A549 (cell line): ENCODE data around the gene LGALS7B. TPM values are rescaled to one million over a fixed set of nuclear protein-coding genes. Genes with fewer than 3 reads are reported as not detected.

Experiments used
- ATAC-seq, 2 experiments: fragments of 200-7000 bp in 1 of 2; fragments of >200 bp in 1 of 2; cut with Nextera tagmentation in 1 of 2; cut with Tn5 transposase in 1 of 2; 3 replicates each; pipeline versions ENCODE4 v1.8.0 to v1.9.1; 2018 to 2020; ENCODE audit warnings: mild to moderate bottlenecking in 1 of 2, moderate library complexity in 1 of 2
- CTCF ChIA-PET: fragments of 300-600 bp; sonication (Branson Sonifier 250); formaldehyde crosslinking; extraction: SDS; loops from one replicate; lab custom pipeline; 2021; ENCODE audit warnings: antibody characterized with exemption, inconsistent platforms; lab: Yijun Ruan, JAX
- POLR2A ChIA-PET: fragments of 350-600 bp; formaldehyde crosslinking; extraction: SDS; loops from one replicate; lab custom pipeline; 2021; ENCODE audit warnings: antibody characterized with exemption, inconsistent platforms; lab: Yijun Ruan, JAX
- DNase-seq, 2 experiments: peaks; one replicate each; pipeline versions ENCODE4 v3.0.0 to v3.0.0-alpha.2; 2011 to 2016; ENCODE audit warnings: low read depth in 1 of 2, low spot score in 1 of 2
- FAIRE-seq: peaks from 2 replicates; lab custom pipeline; 2011; peaks lifted over from hg19 to GRCh38; lab: Jason Lieb, UNC
- H3K27ac ChIP-seq, 2 experiments: fragments of >200 bp; sonication (Bioruptor Twin); formaldehyde crosslinking; 3 replicates each; pipeline ENCODE4 v1.5.1; 2016 to 2017
- H3K4me1 ChIP-seq: fragments of >200 bp; sonication (Bioruptor Twin); formaldehyde crosslinking; 3 replicates; pipeline ENCODE4 v1.6.1; 2016
- H3K4me2 ChIP-seq: fragments of >200 bp; sonication (Bioruptor Twin); formaldehyde crosslinking; 3 replicates; pipeline ENCODE4 v1.6.1; 2016
- H3K4me3 ChIP-seq: fragments of >200 bp; sonication (Bioruptor Twin); formaldehyde crosslinking; 3 replicates; pipeline ENCODE4 v1.5.1; 2016
- H3K9me3 ChIP-seq: fragments of >200 bp; sonication (Bioruptor Twin); formaldehyde crosslinking; 3 replicates; pipeline ENCODE4 v1.6.1; 2016
- ATOH8 ChIP-seq: fragments of 250-450 bp; sonication (Bioruptor Pico); IDR thresholded peaks from 2 replicates; pipeline ENCODE4 v1.5.0; 2020; ENCODE audit warnings: low read depth, mild to moderate bottlenecking, moderate library complexity
- BHLHE40 ChIP-seq: IDR thresholded peaks from 2 replicates; pipeline ENCODE4 v1.6.1; 2012; ENCODE audit warnings: low read depth, low read length, inconsistent platforms
- CBX8 ChIP-seq: fragments of 200-600 bp; sonication (generic); IDR thresholded peaks from 2 replicates; pipeline ENCODE4 v1.6.1; 2016
- CEBPB ChIP-seq, 2 experiments: fragments of >200 bp in 1 of 2; sonication (Bioruptor Twin) in 1 of 2; formaldehyde crosslinking in 1 of 2; IDR thresholded peaks; 2 replicates each; pipeline ENCODE4 v1.6.1; 2012 to 2016
- CHD2 ChIP-seq: fragments of 150-350 bp; IDR thresholded peaks from 2 replicates; pipeline ENCODE4 v1.6.1; 2014; ENCODE audit warnings: low read length; ENCODE audit not compliant: partially characterized antibody
- EHMT2 ChIP-seq: fragments of 200-600 bp; sonication (generic); IDR thresholded peaks from 2 replicates; pipeline ENCODE4 v1.6.1; 2016; ENCODE audit warnings: antibody characterized with exemption, low read depth, mild to moderate bottlenecking, moderate library complexity
- FOSL2 ChIP-seq, 2 experiments: fragments of 450-650 bp in 1 of 2; fragments of >200 bp in 1 of 2; sonication (Bioruptor Twin) in 1 of 2; formaldehyde crosslinking; IDR thresholded peaks; 2 replicates each; pipeline versions ENCODE4 v1.5.0 to v1.6.1; 2016 to 2020; ENCODE audit warnings: mild to moderate bottlenecking in 1 of 2, moderate library complexity in 1 of 2
- HEYL ChIP-seq: fragments of 250-450 bp; sonication (Bioruptor Pico); IDR thresholded peaks from 2 replicates; pipeline ENCODE4 v1.8.0; 2021; ENCODE audit warnings: mild to moderate bottlenecking, moderate library complexity
- JUN ChIP-seq, 2 experiments: fragments of >200 bp; sonication (Bioruptor Twin); formaldehyde crosslinking; IDR thresholded peaks; 2 replicates in 1 of 2; 3 replicates in 1 of 2; pipeline ENCODE4 v1.6.1; 2016 to 2017
- MAFK ChIP-seq: fragments of 450-650 bp; IDR thresholded peaks from 2 replicates; pipeline ENCODE4 v1.6.1; 2014; ENCODE audit not compliant: partially characterized antibody
- MYC ChIP-seq: IDR thresholded peaks from 2 replicates; pipeline ENCODE4 v1.6.1; 2012; ENCODE audit warnings: mild to moderate bottlenecking, inconsistent platforms, low read length, improper control_type of control experiment, borderline replicate concordance
- NR3C1 ChIP-seq: fragments of >200 bp; sonication (Bioruptor Twin); formaldehyde crosslinking; IDR thresholded peaks from 3 replicates; pipeline ENCODE4 v1.6.1; 2017
- TFCP2L1 ChIP-seq: fragments of 250-450 bp; sonication (Bioruptor Pico); IDR thresholded peaks from 2 replicates; pipeline ENCODE4 v1.5.0; 2021; ENCODE audit warnings: mild to moderate bottlenecking
- TP53 ChIP-seq: fragments of 250-450 bp; sonication (Bioruptor Pico); IDR thresholded peaks from 2 replicates; pipeline ENCODE4 v1.5.0; 2021; ENCODE audit warnings: mild to moderate bottlenecking, moderate library complexity
- ZFP36 ChIP-seq: fragments of 450-650 bp; IDR thresholded peaks from 2 replicates; pipeline ENCODE4 v1.6.1; 2014; ENCODE audit warnings: borderline replicate concordance; ENCODE audit not compliant: partially characterized antibody
- WGBS: methylation state at CpG from one replicate; pipeline ENCODE4 v1.1.6; 2017; ENCODE audit errors: missing lambda C conversion rate; 5-methylcytosine and 5-hydroxymethylcytosine counted together
- polyA plus RNA-seq, 4 experiments: library from polyadenylated mRNA; depleted of rRNA in 3 of 4; stranded (reverse); fragments of >200 nt; fragmentation: RNase III in 1 of 4; extraction: RNeasy Plus Mini Kit Qiagen cat#74134 plus additional on column Dnase treatment in 1 of 4; gene quantifications; 2 replicates in 3 of 4; 3 replicates in 1 of 4; pipeline ENCODE4 v1.2.3, GENCODE V29; 2011 to 2017

The LGALS7B gene
- polyA plus RNA-seq, 2 of the 4 experiments (the other 2 are of a cell fraction): 0.27 TPM; not detected in 1

- H3K27ac ChIP-seq: peak overlapping the region in 1 of 2 experiments; percentile 88; a peak in 3 of 6 replicates
- no peak overlapping the region for H3K4me3 ChIP-seq
- 91% methylated on average over 7 of the region's 7 CpGs for WGBS
- DNase-seq (no peak), ATAC-seq (no peak)
- CTCF ChIA-PET: interaction anchor here (0.6 to 4.3 kb wide), 8 partner anchors 15 to 298 kb away, joined by 3 to 21 read pairs (median 4); partner anchors contain the start of genes NFKBIB and SIRT2
- peaks cover 68% of the 10 kb centered on the region for H3K4me1 ChIP-seq
- H3K9me3 ChIP-seq: no peaks in the 10 kb centered on the region
- H3K4me2 ChIP-seq: no peak overlapping the region; the same call in 2 of the 3 replicates
- peak; percentile 17 for TF ChIP-seq MAFK
- no peak for TF ChIP-seq BHLHE40
- TF ChIP-seq, all 56 proteins: peak for 1
- no peak for FAIRE-seq
- POLR2A ChIA-PET: interaction anchor here (1.8 kb wide), 1 partner anchor 13 kb away, joined by 12 read pairs; no protein-coding TSS in a partner anchor
Measured at GRCh38 chr19:38833092-38833425, 44.1 kb downstream of the LGALS7B start.

GRCh38 chr19:38834104-38834490, 45.1 kb downstream of the LGALS7B start:
- WGBS: 92% methylated on average over 4 of the region's 4 CpGs
- DNase-seq (no peak), FAIRE-seq (peak; percentile 73), ATAC-seq (no peak)
- no peak overlapping the region for H3K4me3 ChIP-seq
- ChIA-PET CTCF (interaction anchor here (0.8 to 3.2 kb wide), 11 partner anchors 10 to 200 kb away, joined by 3 to 17 read pairs (median 4); partner anchors contain the start of genes MRPS12 and SARS2), POLR2A (interaction anchor here (1.5 kb wide), 1 partner anchor 15 kb away, joined by 6 read pairs; no protein-coding TSS in a partner anchor)
- H3K9me3 ChIP-seq: no peaks in the 10 kb centered on the region
- no peak overlapping the region; a peak in 1 of 6 replicates for H3K27ac ChIP-seq
- H3K4me2 ChIP-seq: no peak overlapping the region
- H3K4me1 ChIP-seq: peaks cover 76% of the 10 kb centered on the region
- TF ChIP-seq NR3C1: no peak
- TF ChIP-seq MYC: no peak

GRCh38 chr19:38834590-38834989, 45.6 kb downstream of the LGALS7B start:
- 96% methylated on average over 6 of the region's 6 CpGs for WGBS
- H3K27ac ChIP-seq: peak overlapping the region in 1 of 2 experiments; percentile 62; a peak in 3 of 6 replicates
- no peaks in the 10 kb centered on the region for H3K9me3 ChIP-seq
- peak in 1 of 2 experiments; percentile 48; a peak in 1 of 4 replicates for TF ChIP-seq CEBPB (IDR thresholded peaks at IDR 0.05)
- TF ChIP-seq EHMT2: no peak
- TF ChIP-seq JUN (IDR thresholded peaks at IDR 0.05): 0 out of 5 replicates have a peak, but pooled peaks of 1 of the 2 experiments have one; percentile 3
- TF ChIP-seq ATOH8: 0 out of 2 replicates have a peak, but pooled peaks have one; percentile 2
- no peak for TF ChIP-seq NR3C1
- CTCF ChIA-PET: interaction anchor here (0.8 to 3.2 kb wide), 14 partner anchors 9 to 319 kb away, joined by 3 to 17 read pairs (median 4); partner anchors contain the start of genes MRPS12 and SARS2
- H3K4me3 ChIP-seq: no peak overlapping the region
- DNase-seq (no peak), FAIRE-seq (no peak), ATAC-seq (no peak)
- peaks cover 76% of the 10 kb centered on the region for H3K4me1 ChIP-seq
- H3K4me2 ChIP-seq: no peak overlapping the region
- POLR2A ChIA-PET: interaction anchor here (0.5 to 6.5 kb wide), 6 partner anchors 10 to 190 kb away, joined by 3 to 62 read pairs (median 6); partner anchors contain the start of gene HNRNPL

- no peak overlapping the region for H3K4me3 ChIP-seq
- peak; percentile 89 for FAIRE-seq
- ChIA-PET CTCF (interaction anchor here (0.6 to 3.2 kb wide), 13 partner anchors 8 to 291 kb away, joined by 3 to 17 read pairs (median 4); no protein-coding TSS in a partner anchor), POLR2A (interaction anchor here (0.7 to 6.5 kb wide), 6 partner anchors 8 to 188 kb away, joined by 3 to 62 read pairs (median 6); partner anchors contain the start of genes ACTN4 and HNRNPL)
- H3K4me2 ChIP-seq: peak overlapping the region; percentile 40; the same call in 2 of the 3 replicates
- H3K27ac ChIP-seq: peak overlapping the region in 1 of 2 experiments; percentile 76; a peak in 4 of 6 replicates
- no peak for TF ChIP-seq HEYL (CRISPR knock-in tag)
- TF ChIP-seq CHD2: no peak
- TF ChIP-seq CEBPB (IDR thresholded peaks at IDR 0.05): no peak
- TF ChIP-seq ZFP36: no peak
- no peak for TF ChIP-seq FOSL2 (IDR thresholded peaks at IDR 0.05)
- no peak for TF ChIP-seq FOSL2 (CRISPR knock-in tag; IDR thresholded peaks at IDR 0.05)
- no peak for TF ChIP-seq CBX8
- peak; percentile 9; the same call in 1 of the 2 replicates for TF ChIP-seq TP53 (CRISPR knock-in tag)
- TF ChIP-seq TFCP2L1 (CRISPR knock-in tag): peak; percentile 62; the same call in 1 of the 2 replicates
- WGBS: 84% methylated on average over 8 of the region's 8 CpGs
- peaks cover 79% of the 10 kb centered on the region for H3K4me1 ChIP-seq
- H3K9me3 ChIP-seq: no peaks in the 10 kb centered on the region
- no peak for DNase-seq
- no peak for ATAC-seq
Measured at GRCh38 chr19:38836159-38836982, 47.4 kb downstream of the LGALS7B start.
